AG20443 (cell line): ENCODE data around the gene TCF7L2.

ENCODE experiments used
- DNase-seq: peaks from one replicate; pipeline ENCODE4 v3.0.0; 2012; ENCODE audit warnings: low spot score, mixed read lengths

TCF7L2 gene

GRCh38 chr10:112949875-112950507 is at the start of gene TCF7L2:
TSS of gene TCF7L2 (plus strand) at chr10:112950247. CDS start at chr10:112950757, 510 bp downstream.
- peak; percentile 92 for DNase-seq

- no peak for DNase-seq
Measured at GRCh38 chr10:112902730-112903129, 47.3 kb upstream of the TCF7L2 start.

GRCh38 chr10:112904000-112904399 is 46.0 kb upstream of the TCF7L2 start:
- no peak for DNase-seq

- no peak for DNase-seq
Measured at GRCh38 chr10:112906945-112907344, 43.1 kb upstream of the TCF7L2 start.

GRCh38 chr10:112907893-112908292 is 42.2 kb upstream of the TCF7L2 start:
- no peak for DNase-seq

- DNase-seq, result no peak
Measured at GRCh38 chr10:112911206-112911605, 38.8 kb upstream of the TCF7L2 start.

- no peak for DNase-seq
Measured at GRCh38 chr10:112912410-112912928, 37.6 kb upstream of the TCF7L2 start.

GRCh38 chr10:112913255-112913654 is 36.8 kb upstream of the TCF7L2 start:
- no peak for DNase-seq

- no peak for DNase-seq
Measured at GRCh38 chr10:112913661-112914287, 36.3 kb upstream of the TCF7L2 start.

- no peak for DNase-seq
Measured at GRCh38 chr10:112914288-112914952, 35.6 kb upstream of the TCF7L2 start.

- DNase-seq, result peak; percentile 25
Measured at GRCh38 chr10:112915590-112916572, 34.2 kb upstream of the TCF7L2 start.

- DNase-seq, result no peak
Measured at GRCh38 chr10:112917681-112918080, 32.4 kb upstream of the TCF7L2 start.

GRCh38 chr10:112918771-112919170 is 31.3 kb upstream of the TCF7L2 start:
- DNase-seq, result no peak

GRCh38 chr10:112919721-112920120 is 30.3 kb upstream of the TCF7L2 start:
- peak; percentile 78 for DNase-seq

- DNase-seq, result no peak
Measured at GRCh38 chr10:112926906-112927688, 22.9 kb upstream of the TCF7L2 start.

- DNase-seq, result no peak
Measured at GRCh38 chr10:112927980-112928379, 22.1 kb upstream of the TCF7L2 start.

GRCh38 chr10:112932658-112933057 is 17.4 kb upstream of the TCF7L2 start:
- DNase-seq, result no peak

- DNase-seq, result no peak
Measured at GRCh38 chr10:112934193-112934592, 15.9 kb upstream of the TCF7L2 start.

GRCh38 chr10:112938808-112939482 is 11.1 kb upstream of the TCF7L2 start:
- no peak for DNase-seq

- no peak for DNase-seq
Measured at GRCh38 chr10:112945811-112946210, 4.2 kb upstream of the TCF7L2 start.
